Type B pancreatic cell (in vitro differentiated cells): ENCODE measurements around the gene SLC4A3. TPM values are rescaled to one million over a fixed set of nuclear protein-coding genes. Genes with fewer than 3 reads are reported as not detected.

Experiments used
- DNase-seq: peaks from one replicate; pipeline ENCODE4 v3.0.0; 2021; ENCODE audit warnings: mixed read lengths; ENCODE audit not compliant: unreplicated experiment; ENCODE audit errors: extremely low spot score
- H3K27ac Mint-ChIP-seq: 2 replicates; pipeline ENCODE4 v1.8.0; 2021; ENCODE audit warnings: mild to moderate bottlenecking, mixed read lengths
- H3K27me3 Mint-ChIP-seq: 2 replicates; pipeline ENCODE4 v1.8.0; 2021; ENCODE audit warnings: mixed read lengths
- H3K36me3 Mint-ChIP-seq: 2 replicates; pipeline ENCODE4 v1.8.0; 2021; ENCODE audit warnings: mixed read lengths
- H3K4me1 Mint-ChIP-seq: one replicate; pipeline ENCODE4 v1.8.0; 2021; ENCODE audit warnings: mixed read lengths; ENCODE audit not compliant: unreplicated experiment
- H3K4me3 Mint-ChIP-seq: 2 replicates; pipeline ENCODE4 v1.8.0; 2021; ENCODE audit warnings: mild to moderate bottlenecking, mixed read lengths
- H3K9me3 Mint-ChIP-seq: 2 replicates; pipeline ENCODE4 v1.8.0; 2021; ENCODE audit warnings: mixed read lengths
- total RNA-seq: library from RNA; stranded (reverse); gene quantifications from 2 replicates; pipeline ENCODE4 v1.2.1, GENCODE V29; 2021; ENCODE audit warnings: low replicate concordance
- TF ChIP-seq, protein P1 (sequence below): fragments of 200-600 bp; sonication (generic); conservative IDR thresholded peaks from 2 replicates; pipeline ENCODE4 v1.5.0; 2021; ENCODE audit warnings: antibody characterized with exemption, mild to moderate bottlenecking

The SLC4A3 gene
- total RNA-seq, 1 donor from 2014 or later = 15.8 TPM

GRCh38 chr2:219688560-219689445 lies 61.4 kb downstream of the SLC4A3 start:
- TF ChIP-seq, protein P1, sequence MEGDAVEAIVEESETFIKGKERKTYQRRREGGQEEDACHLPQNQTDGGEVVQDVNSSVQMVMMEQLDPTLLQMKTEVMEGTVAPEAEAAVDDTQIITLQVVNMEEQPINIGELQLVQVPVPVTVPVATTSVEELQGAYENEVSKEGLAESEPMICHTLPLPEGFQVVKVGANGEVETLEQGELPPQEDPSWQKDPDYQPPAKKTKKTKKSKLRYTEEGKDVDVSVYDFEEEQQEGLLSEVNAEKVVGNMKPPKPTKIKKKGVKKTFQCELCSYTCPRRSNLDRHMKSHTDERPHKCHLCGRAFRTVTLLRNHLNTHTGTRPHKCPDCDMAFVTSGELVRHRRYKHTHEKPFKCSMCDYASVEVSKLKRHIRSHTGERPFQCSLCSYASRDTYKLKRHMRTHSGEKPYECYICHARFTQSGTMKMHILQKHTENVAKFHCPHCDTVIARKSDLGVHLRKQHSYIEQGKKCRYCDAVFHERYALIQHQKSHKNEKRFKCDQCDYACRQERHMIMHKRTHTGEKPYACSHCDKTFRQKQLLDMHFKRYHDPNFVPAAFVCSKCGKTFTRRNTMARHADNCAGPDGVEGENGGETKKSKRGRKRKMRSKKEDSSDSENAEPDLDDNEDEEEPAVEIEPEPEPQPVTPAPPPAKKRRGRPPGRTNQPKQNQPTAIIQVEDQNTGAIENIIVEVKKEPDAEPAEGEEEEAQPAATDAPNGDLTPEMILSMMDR = no peak
- H3K4me3 Mint-ChIP-seq = peak overlapping the region; percentile 6
- DNase-seq = no peak
- H3K9me3 Mint-ChIP-seq = peaks cover under 1% of the 10 kb centered on the region
- H3K36me3 Mint-ChIP-seq = no peaks in the 10 kb centered on the region
- H3K27me3 Mint-ChIP-seq = peaks cover 9% of the 10 kb centered on the region
- H3K27ac Mint-ChIP-seq = peak overlapping the region; percentile 60
- H3K4me1 Mint-ChIP-seq = peaks cover 37% of the 10 kb centered on the region

GRCh38 chr2:219689676-219690628 lies 62.5 kb downstream of the SLC4A3 start:
- H3K27me3 Mint-ChIP-seq = peaks cover 13% of the 10 kb centered on the region
- no peak for DNase-seq
- TF ChIP-seq, protein P1 = peak; percentile 96
- no peaks in the 10 kb centered on the region for H3K9me3 Mint-ChIP-seq
- H3K4me3 Mint-ChIP-seq = no peak overlapping the region
- peaks cover 35% of the 10 kb centered on the region for H3K4me1 Mint-ChIP-seq
- no peaks in the 10 kb centered on the region for H3K36me3 Mint-ChIP-seq
- no peak overlapping the region for H3K27ac Mint-ChIP-seq

GRCh38 chr2:219691571-219691970 lies 64.1 kb downstream of the SLC4A3 start:
- H3K27me3 Mint-ChIP-seq = peaks cover 17% of the 10 kb centered on the region
- H3K9me3 Mint-ChIP-seq = no peaks in the 10 kb centered on the region
- no peak overlapping the region for H3K4me3 Mint-ChIP-seq
- DNase-seq = no peak
- TF ChIP-seq, protein P1 = no peak
- H3K36me3 Mint-ChIP-seq = no peaks in the 10 kb centered on the region
- H3K27ac Mint-ChIP-seq = no peak overlapping the region
- peaks cover 28% of the 10 kb centered on the region for H3K4me1 Mint-ChIP-seq

Other genes starting within 250 kb of the SLC4A3 start
- gene DNPEP, start 239.7 kb upstream of the SLC4A3 start, total RNA-seq = 54.1 and 56.1 TPM in 2 replicates
- gene DES, start 209.3 kb upstream of the SLC4A3 start, total RNA-seq = 1.4 and 9.3 TPM in 2 replicates
- 11.5 and 49.4 TPM in 2 replicates for gene SPEG, start 192.8 kb upstream of the SLC4A3 start, total RNA-seq
- 34.4 and 48.8 TPM in 2 replicates for gene GMPPA, start 128.7 kb upstream of the SLC4A3 start, total RNA-seq
- 0.79 and 0.99 TPM in 2 replicates for gene ASIC4, start 113.1 kb upstream of the SLC4A3 start, total RNA-seq
- 47.5 and 73.7 TPM in 2 replicates for gene CHPF, start 83.8 kb upstream of the SLC4A3 start, total RNA-seq
- gene TMEM198, start 83.6 kb upstream of the SLC4A3 start, total RNA-seq = 7.8 and 9.7 TPM in 2 replicates
- gene OBSL1, start 56.1 kb upstream of the SLC4A3 start, total RNA-seq = 118 and 197 TPM in 2 replicates
- 1.2 and 1.3 TPM in 2 replicates for gene INHA, start 55.3 kb upstream of the SLC4A3 start, total RNA-seq
- 30.7 and 42.5 TPM in 2 replicates for gene STK11IP, start 29.8 kb upstream of the SLC4A3 start, total RNA-seq